Gastrocnemius medialis (tissue), 4 donors: ENCODE results near the gene PLPP4.

ENCODE experiments used
- CTCF ChIP-seq, 5 experiments: fragments of 450-650 bp in 3 of 5; fragments of 200-600 bp in 2 of 5; sonication (generic) in 2 of 5; IDR thresholded peaks in 4 of 5; conservative IDR thresholded peaks in 1 of 5; 1 replicate in 4 of 5; 2 replicates in 1 of 5; pipeline ENCODE4 v1.5.1; 2016 to 2019; ENCODE audit warnings: antibody characterized with exemption in 5 of 5, mild to moderate bottlenecking in 3 of 5, moderate library complexity in 3 of 5
- POLR2A ChIP-seq, 2 donors: fragments of 450-650 bp; IDR thresholded peaks; one replicate each; pipeline ENCODE4 v1.6.1; 2017; ENCODE audit warnings: antibody characterized with exemption in 2 of 2, mild to moderate bottlenecking in 2 of 2, moderate library complexity in 2 of 2

- TF ChIP-seq CTCF (IDR thresholded peaks at IDR 0.05 in 4 of 5, conservative IDR thresholded peaks at IDR 0.05 in 1 of 5): no peak
- no peak for TF ChIP-seq POLR2A (IDR thresholded peaks at IDR 0.05)
Observed at GRCh38 chr10:120456143-120456625, 843 bp upstream of the PLPP4 start.
